ENCODE data around the gene DDX3X. TPM values are rescaled to one million over a fixed set of nuclear protein-coding genes. Genes with fewer than 3 reads are reported as not detected.

Gene DDX3X
- total and polyA plus RNA-seq, 3 donors from 2014 or later: 121 to 157 (median 133) TPM

DNA sequence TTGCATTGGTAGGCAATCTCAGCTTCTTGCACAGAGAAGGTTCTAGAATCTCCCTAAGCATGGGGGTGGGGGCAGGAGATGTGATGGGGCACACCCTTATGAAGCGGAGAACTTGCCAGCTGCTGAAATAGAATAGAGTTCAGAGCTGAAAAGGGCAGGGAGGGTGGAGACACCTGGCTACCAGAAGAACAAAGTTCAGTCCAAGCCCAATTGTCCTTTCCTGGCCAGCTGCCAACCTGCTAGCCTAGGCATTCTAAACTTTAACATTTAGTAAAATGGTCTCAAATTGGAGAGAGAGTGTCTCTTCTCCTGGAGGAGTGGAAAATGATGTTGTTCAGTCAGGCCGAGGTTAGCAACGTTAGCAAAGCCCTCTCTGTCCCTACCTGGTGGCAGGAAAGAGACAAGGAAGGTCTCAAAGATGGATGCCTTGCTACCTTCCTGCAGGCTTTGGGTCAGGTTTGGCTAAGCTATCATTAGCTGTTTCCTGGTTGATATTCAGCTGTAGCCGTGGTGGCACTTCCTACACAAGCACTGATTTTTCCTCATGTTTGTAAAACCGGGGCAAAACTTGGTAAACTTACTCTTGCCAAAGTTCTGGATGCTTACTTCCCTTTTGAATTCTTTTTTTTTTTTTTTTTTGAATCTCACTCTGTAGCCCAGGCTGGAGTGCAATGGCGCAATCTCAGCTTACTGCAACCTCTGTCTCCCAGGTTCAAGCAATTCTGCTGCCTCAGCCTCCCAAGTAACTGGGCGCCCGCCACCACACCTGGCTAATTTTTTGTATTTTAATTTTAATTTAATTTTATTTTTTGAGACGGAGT, 78.5 kb downstream of the DDX3X start:
- H3K36me3 ChIP-seq (ENCODE audit: low read depth, missing control alignments): no peaks in the 10 kb centered on the region
- no peak for DNase-seq
- H3K27me3 ChIP-seq: no peaks in the 10 kb centered on the region
- H3K4me3 ChIP-seq: no peak overlapping the region
- 53 to 72% methylated on average over 9 of the region's 9 CpGs for WGBS, 2 donors
- H3K9me3 ChIP-seq: no peaks in the 10 kb centered on the region
- no peak overlapping the region for H3K27ac ChIP-seq
- no peaks in the 10 kb centered on the region for H3K4me1 ChIP-seq
- TF ChIP-seq, protein P1, sequence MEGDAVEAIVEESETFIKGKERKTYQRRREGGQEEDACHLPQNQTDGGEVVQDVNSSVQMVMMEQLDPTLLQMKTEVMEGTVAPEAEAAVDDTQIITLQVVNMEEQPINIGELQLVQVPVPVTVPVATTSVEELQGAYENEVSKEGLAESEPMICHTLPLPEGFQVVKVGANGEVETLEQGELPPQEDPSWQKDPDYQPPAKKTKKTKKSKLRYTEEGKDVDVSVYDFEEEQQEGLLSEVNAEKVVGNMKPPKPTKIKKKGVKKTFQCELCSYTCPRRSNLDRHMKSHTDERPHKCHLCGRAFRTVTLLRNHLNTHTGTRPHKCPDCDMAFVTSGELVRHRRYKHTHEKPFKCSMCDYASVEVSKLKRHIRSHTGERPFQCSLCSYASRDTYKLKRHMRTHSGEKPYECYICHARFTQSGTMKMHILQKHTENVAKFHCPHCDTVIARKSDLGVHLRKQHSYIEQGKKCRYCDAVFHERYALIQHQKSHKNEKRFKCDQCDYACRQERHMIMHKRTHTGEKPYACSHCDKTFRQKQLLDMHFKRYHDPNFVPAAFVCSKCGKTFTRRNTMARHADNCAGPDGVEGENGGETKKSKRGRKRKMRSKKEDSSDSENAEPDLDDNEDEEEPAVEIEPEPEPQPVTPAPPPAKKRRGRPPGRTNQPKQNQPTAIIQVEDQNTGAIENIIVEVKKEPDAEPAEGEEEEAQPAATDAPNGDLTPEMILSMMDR (IDR thresholded peaks at IDR 0.05): no peak
- TF ChIP-seq POLR2A (IDR thresholded peaks at IDR 0.05): no peak
- intact Hi-C loops (cut with DNase I; ENCODE audit: low total_unique reads): no loop called here

Small RNA genes lying within 50 kb of the gene (small RNA-seq; reads per million reads assigned to genes)
- gene RF00019 (0 reads per million in 2 donors), gene RNA5SP502 (0 reads per million in 2 donors)

Other genes starting within 250 kb of the DDX3X start
- gene USP9X, start 248.7 kb upstream of the DDX3X start, total RNA-seq: 100 to 1,000 TPM; 135 to 161 TPM
- 50.8 TPM for gene USP9X, start 248.7 kb upstream of the DDX3X start, polyA plus RNA-seq (ENCODE audit: insufficient read depth, low read depth, low replicate concordance)
- gene NYX, start 113.2 kb downstream of the DDX3X start, total RNA-seq: 1 to 10 TPM; 1.5 to 2.9 TPM
- gene NYX, start 113.2 kb downstream of the DDX3X start, polyA plus RNA-seq (ENCODE audit: insufficient read depth, low read depth, low replicate concordance): 0.87 TPM

Data from testis (tissue), 3 donors.